ENCODE measurements around the gene NUAK2.
"Not testable (repeated sequence)": the region's sequence is repeated elsewhere in the genome, so short reads cannot be mapped to it uniquely, and the experiment has no call there.

Gene NUAK2

DNA sequence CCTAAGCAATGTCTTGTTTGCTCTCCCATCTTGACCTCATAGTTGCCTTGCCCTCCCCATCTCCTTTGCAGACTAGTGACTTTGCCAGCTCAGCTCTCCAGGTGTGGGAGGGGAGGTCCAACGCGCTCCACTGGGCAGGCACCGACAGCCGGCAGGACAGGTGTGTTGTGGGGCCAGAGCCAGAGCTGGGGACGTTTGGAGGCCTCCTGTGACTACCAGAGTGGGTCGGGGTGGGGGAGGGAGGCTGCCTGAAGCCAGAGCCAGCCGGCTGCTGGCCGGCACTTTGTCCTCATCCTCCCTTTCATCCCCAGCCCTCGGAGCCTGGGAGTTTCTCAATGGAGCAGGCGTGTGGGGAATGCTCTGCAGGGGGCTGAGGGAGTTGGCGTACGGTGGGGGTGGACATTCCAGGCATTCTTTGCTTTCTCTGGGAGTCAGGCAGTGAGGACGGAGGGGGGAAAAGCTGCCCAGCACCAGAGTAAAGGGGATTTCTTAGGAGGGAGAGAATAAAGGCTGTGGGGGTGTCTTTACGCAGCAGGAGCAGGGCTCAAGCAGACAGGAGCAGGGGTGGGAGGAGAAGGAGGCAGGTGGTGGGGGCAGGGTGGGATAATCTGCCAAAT lies 20.2 kb downstream of the NUAK2 start:
- no peaks in the 10 kb centered on the region for H3K9me3 Mint-ChIP-seq
- H3K27ac Mint-ChIP-seq: no peak overlapping the region
- H3K36me3 Mint-ChIP-seq (ENCODE audit: low read depth): peaks cover 30% of the 10 kb centered on the region
- H3K27me3 Mint-ChIP-seq (ENCODE audit: low read depth): no peaks in the 10 kb centered on the region
- H3K4me1 Mint-ChIP-seq (ENCODE audit: low read depth): peaks cover 28% of the 10 kb centered on the region
- no peak overlapping the region for H3K4me3 Mint-ChIP-seq

- peaks cover 20% of the 10 kb centered on the region for H3K36me3 Mint-ChIP-seq (ENCODE audit: low read depth)
- H3K4me1 Mint-ChIP-seq (ENCODE audit: low read depth): peaks cover 27% of the 10 kb centered on the region
- H3K27ac Mint-ChIP-seq: no peak overlapping the region
- H3K4me3 Mint-ChIP-seq: no peak overlapping the region
- H3K27me3 Mint-ChIP-seq (ENCODE audit: low read depth): no peaks in the 10 kb centered on the region
- no peaks in the 10 kb centered on the region for H3K9me3 Mint-ChIP-seq
These were observed 21.4 kb downstream of the NUAK2 start for GRCh38 chr1:205300149-205300548.

- Mint-ChIP-seq H3K4me3 (no peak overlapping the region), H3K36me3 (ENCODE audit: low read depth) (peaks cover 12% of the 10 kb centered on the region), H3K4me1 (ENCODE audit: low read depth) (peaks cover 27% of the 10 kb centered on the region), H3K27ac (no peak overlapping the region), H3K9me3 (no peaks in the 10 kb centered on the region), H3K27me3 (ENCODE audit: low read depth) (peaks cover 8% of the 10 kb centered on the region)
These were observed 23.2 kb downstream of the NUAK2 start for GRCh38 chr1:205298191-205298994.

DNA sequence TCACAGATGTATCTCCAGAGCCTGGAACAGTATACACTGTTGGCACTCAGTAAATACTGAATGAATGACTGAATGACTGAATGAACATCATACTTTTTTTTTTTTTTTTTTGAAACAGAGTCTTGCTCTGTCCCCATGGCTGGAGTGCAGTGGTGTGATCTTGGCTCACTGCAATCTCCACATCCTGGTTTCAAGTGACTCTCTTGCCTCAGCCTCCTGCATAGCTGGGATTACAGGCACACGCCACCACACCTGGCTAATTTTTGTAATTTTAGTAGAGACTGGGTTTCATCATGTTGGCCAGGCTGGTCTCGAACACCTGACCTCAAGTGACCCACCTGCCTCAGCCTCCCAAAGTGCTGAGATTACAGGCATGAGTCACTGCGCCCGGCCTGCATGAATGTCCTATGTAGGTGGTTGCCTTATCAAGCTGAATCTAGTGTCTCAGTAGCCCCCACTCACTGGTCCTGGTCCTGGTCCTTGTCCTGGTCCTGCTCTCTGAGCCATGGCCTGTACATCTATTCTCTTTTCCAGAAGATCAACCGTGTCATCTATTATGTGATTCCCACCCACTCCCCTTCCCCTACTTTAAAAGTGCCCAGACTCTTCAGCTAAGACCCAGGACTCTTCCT lies 23.9 kb downstream of the NUAK2 start:
- Mint-ChIP-seq H3K4me1 (ENCODE audit: low read depth) (peaks cover 27% of the 10 kb centered on the region), H3K36me3 (ENCODE audit: low read depth) (peaks cover 12% of the 10 kb centered on the region), H3K27me3 (ENCODE audit: low read depth) (peaks cover 11% of the 10 kb centered on the region)
- not testable (repeated sequence) for H3K4me3 Mint-ChIP-seq, H3K27ac Mint-ChIP-seq, H3K9me3 Mint-ChIP-seq

DNA sequence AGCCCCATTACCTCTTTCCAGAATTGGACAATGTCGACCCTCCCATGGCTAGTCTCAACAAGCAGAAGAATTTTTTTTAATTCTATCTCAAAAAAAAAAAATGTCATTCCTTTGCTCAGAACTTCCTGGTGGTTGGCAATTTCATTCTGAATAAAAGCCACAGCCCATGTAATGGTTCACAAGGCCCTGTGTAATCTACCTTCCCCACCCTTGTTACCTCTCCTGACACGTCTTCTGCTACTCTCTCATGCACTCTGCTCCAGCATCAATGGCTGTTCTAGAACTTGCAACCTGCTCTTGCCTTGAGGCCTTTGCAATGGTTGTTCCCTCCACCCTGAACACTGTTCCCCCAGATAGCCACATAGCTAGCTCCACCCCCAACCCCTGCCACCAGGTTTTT lies 25.4 kb downstream of the NUAK2 start:
- no peak overlapping the region for H3K27ac Mint-ChIP-seq
- no peaks in the 10 kb centered on the region for H3K9me3 Mint-ChIP-seq
- peaks cover 28% of the 10 kb centered on the region for H3K4me1 Mint-ChIP-seq (ENCODE audit: low read depth)
- H3K4me3 Mint-ChIP-seq: no peak overlapping the region
- peaks cover 11% of the 10 kb centered on the region for H3K27me3 Mint-ChIP-seq (ENCODE audit: low read depth)
- peaks cover 4% of the 10 kb centered on the region for H3K36me3 Mint-ChIP-seq (ENCODE audit: low read depth)

DNA sequence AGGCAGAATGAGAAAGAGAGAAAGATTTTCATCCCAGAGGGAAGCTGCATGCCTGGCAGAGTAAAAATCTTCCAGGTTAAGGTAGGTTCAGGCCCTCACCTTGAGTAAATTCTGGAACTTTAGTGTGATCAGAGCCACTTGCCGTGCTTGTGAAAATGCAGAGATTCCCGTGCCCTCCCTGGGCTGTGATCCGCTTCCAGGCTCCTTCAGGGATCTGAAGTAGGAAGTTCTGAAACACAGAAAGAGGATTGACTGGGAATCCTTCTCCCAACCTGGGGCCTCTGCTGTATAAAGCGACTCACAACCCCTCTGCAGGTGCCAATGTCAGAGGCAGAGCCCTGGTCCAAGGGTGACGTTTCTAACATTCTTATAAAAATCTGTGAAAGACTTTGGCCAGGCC lies 26.6 kb downstream of the NUAK2 start:
- Mint-ChIP-seq H3K4me3 (no peak overlapping the region), H3K27ac (no peak overlapping the region), H3K4me1 (ENCODE audit: low read depth) (peaks cover 28% of the 10 kb centered on the region), H3K36me3 (ENCODE audit: low read depth) (no peaks in the 10 kb centered on the region), H3K9me3 (no peaks in the 10 kb centered on the region), H3K27me3 (ENCODE audit: low read depth) (peaks cover 11% of the 10 kb centered on the region)

DNA sequence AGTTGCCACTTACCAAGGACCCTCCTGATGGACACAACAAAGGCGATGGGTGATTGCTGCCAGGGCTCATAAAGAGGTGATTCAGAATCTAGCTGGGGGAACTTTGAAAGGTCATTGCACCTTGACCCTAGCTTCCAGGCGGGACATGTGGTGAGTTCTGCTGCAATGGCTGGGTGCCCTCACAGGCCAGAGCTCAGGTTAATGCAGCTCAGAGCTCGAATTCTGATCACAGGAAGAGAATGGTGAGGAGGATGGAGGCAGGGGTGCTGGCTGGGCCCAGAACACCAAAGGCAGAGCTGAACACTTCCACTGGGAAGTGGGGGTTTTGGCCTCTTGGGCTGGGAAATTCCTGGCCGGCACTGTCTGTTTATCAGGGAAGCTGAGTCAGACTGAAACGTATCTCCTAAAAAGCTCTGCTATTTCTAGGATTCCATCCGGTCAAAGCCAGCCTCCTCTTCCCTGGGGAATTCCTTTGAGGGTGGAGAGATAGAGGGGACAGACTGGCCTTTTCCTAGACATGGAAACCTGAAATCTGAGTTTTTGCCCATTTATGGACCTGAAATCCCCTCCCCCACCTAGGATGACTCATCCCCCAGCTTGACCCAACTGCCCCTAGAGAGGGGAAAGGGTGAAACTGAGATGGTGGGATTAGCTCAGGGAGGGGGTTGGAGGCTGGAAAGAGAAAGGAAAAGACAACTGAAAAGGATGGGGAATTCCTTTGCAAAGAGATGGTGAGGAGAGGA lies 27.2 kb downstream of the NUAK2 start:
- Mint-ChIP-seq H3K4me3 (no peak overlapping the region), H3K4me1 (ENCODE audit: low read depth) (peaks cover 30% of the 10 kb centered on the region), H3K9me3 (no peaks in the 10 kb centered on the region), H3K27ac (no peak overlapping the region), H3K27me3 (ENCODE audit: low read depth) (peaks cover 11% of the 10 kb centered on the region), H3K36me3 (ENCODE audit: low read depth) (no peaks in the 10 kb centered on the region)

DNA sequence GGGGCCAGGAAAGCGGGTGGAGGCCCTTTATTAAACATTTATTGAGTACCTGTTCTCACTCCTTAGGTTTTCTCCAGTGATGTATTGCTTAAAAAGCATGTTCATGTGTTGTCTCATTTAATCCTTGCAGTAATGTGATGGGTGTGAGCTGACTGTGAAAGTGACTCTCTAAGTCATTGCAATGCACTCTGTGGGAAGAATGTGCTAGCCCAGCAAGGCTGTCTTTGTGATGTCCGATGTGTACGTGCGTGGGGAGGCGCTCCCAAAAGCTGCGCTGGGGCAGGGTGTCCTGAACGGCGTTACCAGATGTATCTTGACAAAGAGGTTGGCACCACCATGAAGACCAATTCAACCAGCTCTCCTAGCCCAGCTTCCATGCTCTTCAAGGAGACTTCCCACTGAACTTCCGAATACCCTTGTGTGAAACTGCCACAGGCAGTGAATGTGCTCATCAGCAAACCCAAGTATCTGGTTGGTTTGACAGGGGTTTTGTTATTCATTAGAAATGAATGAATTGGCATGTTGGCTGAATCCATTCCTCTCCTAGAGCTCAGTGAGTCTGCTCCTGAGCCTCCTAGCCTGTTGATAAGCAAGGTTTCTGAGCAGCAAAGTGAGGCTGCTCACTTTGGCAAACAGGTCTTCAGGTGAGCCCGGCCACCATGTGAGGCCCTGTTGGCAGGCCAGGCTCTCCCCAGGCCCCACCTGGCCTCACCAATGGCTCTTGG lies 28.0 kb downstream of the NUAK2 start:
- H3K4me1 Mint-ChIP-seq (ENCODE audit: low read depth): peaks cover 32% of the 10 kb centered on the region
- peaks cover 11% of the 10 kb centered on the region for H3K27me3 Mint-ChIP-seq (ENCODE audit: low read depth)
- H3K27ac Mint-ChIP-seq: no peak overlapping the region
- no peaks in the 10 kb centered on the region for H3K9me3 Mint-ChIP-seq
- H3K4me3 Mint-ChIP-seq: no peak overlapping the region
- no peaks in the 10 kb centered on the region for H3K36me3 Mint-ChIP-seq (ENCODE audit: low read depth)

GRCh38 chr1:205291596-205291995 lies 29.9 kb downstream of the NUAK2 start:
- Mint-ChIP-seq H3K4me3 (no peak overlapping the region), H3K27me3 (ENCODE audit: low read depth) (peaks cover 11% of the 10 kb centered on the region), H3K9me3 (no peaks in the 10 kb centered on the region), H3K27ac (no peak overlapping the region), H3K36me3 (ENCODE audit: low read depth) (no peaks in the 10 kb centered on the region), H3K4me1 (ENCODE audit: low read depth) (peaks cover 40% of the 10 kb centered on the region)

DNA sequence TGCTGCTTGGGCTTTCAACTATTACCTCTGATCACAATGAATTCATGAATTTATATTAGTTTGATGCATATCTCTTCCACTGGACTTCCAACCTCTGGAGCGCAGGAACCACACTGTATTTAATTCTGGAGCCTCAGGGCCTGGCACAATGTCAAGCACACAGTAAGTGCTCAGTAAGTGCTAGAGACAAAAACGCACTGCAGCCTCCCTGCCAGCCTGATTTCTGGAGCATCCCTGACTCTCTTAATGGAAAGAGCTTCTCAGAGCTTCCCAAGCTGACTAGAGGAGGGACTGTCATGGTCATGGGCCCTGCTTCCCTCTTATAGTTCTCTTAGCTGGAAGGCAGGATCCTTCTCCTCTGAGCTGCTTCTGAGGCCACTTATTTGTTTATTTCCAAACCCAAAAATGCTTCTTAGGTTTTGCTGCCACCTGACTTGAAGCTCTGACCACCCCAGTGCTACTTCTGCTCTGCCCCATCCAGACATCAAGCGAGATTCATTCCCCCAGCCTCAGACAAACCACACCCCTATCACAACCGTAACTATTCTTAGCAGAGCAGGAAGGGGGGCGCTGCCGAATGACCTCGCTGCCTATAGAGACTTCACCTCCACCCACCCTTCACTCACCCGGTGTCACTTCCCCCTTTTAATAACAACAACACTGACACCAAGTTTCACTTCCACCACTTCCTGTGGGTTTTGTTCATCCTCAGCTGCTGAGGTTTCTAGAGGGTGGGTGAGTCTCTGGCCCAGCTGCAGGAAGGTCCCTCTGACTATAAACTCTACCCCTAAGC lies 33.6 kb downstream of the NUAK2 start:
- no peaks in the 10 kb centered on the region for H3K36me3 Mint-ChIP-seq (ENCODE audit: low read depth)
- no peaks in the 10 kb centered on the region for H3K27me3 Mint-ChIP-seq (ENCODE audit: low read depth)
- peak overlapping the region; percentile 95 for H3K27ac Mint-ChIP-seq
- H3K4me1 Mint-ChIP-seq (ENCODE audit: low read depth): peaks cover 53% of the 10 kb centered on the region
- no peaks in the 10 kb centered on the region for H3K9me3 Mint-ChIP-seq
- H3K4me3 Mint-ChIP-seq: peak overlapping the region; percentile 62

GRCh38 chr1:205287076-205287475 lies 34.5 kb downstream of the NUAK2 start:
- Mint-ChIP-seq H3K27ac (peak overlapping the region; percentile 95), H3K4me3 (peak overlapping the region; percentile 79)

DNA sequence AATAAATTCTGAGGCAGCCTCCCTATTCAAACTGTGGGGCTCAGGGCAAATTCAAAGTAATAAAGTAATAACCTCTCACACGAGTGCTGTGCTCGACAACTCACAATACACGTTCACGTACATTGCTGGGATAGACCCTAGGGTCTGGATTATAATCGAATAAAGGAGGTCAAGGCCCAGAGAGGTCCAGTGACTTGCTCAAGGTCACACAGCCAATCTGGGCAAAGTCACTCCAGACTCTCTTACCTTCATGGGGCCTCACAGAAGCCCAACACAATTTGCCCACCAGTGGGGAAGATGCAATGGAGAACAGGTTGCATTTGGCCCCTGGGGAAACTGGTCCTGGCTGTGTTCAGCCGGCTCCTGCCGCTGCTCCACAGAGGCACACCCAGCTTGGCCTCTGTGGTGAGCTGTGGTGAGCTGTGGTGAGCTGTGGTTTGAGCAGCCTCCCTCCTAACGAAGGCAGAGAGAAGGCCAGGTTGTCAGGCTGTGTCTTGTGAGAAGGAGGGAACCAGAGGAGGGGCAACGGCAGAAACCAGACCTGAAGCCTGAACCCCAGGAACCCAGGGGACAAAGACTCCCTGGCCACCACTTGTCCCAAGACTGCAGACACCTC lies 35.1 kb downstream of the NUAK2 start:
- peak overlapping the region; percentile 95 for H3K27ac Mint-ChIP-seq
- H3K36me3 Mint-ChIP-seq (ENCODE audit: low read depth): no peaks in the 10 kb centered on the region
- H3K4me3 Mint-ChIP-seq: peak overlapping the region; percentile 79
- H3K4me1 Mint-ChIP-seq (ENCODE audit: low read depth): peaks cover 55% of the 10 kb centered on the region
- H3K9me3 Mint-ChIP-seq: no peaks in the 10 kb centered on the region
- peaks cover 6% of the 10 kb centered on the region for H3K27me3 Mint-ChIP-seq (ENCODE audit: low read depth)

More at GRCh38 chr1:205287076-205287475, 34.5 kb downstream of the NUAK2 start:
- H3K4me1 Mint-ChIP-seq (ENCODE audit: low read depth): peaks cover 58% of the 10 kb centered on the region
- no peaks in the 10 kb centered on the region for H3K9me3 Mint-ChIP-seq
- no peaks in the 10 kb centered on the region for H3K36me3 Mint-ChIP-seq (ENCODE audit: low read depth)
- peaks cover 6% of the 10 kb centered on the region for H3K27me3 Mint-ChIP-seq (ENCODE audit: low read depth)

Measured in T-helper 1 cell treated with Interleukin-12 subunit alpha and Interleukin-12 subunit beta and Interleukin-4 antibody, amounts not matched to agents 30 μg/mL and 1 μg/mL, for 36 hours (primary cell).